Neural cell (in vitro differentiated cells): ENCODE data around the gene NUFIP2. TPM values are rescaled to one million over a fixed set of nuclear protein-coding genes. Genes with fewer than 3 reads are reported as not detected.

ENCODE experiments used
- polyA plus RNA-seq: library from polyadenylated mRNA; depleted of rRNA; stranded (reverse); fragments of >200 nt; gene quantifications from 2 replicates; pipeline ENCODE4 v1.2.3, GENCODE V29; 2014

The NUFIP2 gene
- polyA plus RNA-seq, 1 donor from 2014 or later: 22.4 TPM

Other genes starting within 250 kb of the NUFIP2 start
- 21.6 and 23.9 TPM in 2 replicates for gene MYO18A, start 113.8 kb downstream of the NUFIP2 start, polyA plus RNA-seq
- not detected in 2 replicates for gene CRYBA1, start 47.3 kb downstream of the NUFIP2 start, polyA plus RNA-seq
- 47.5 and 53.2 TPM in 2 replicates for gene TAOK1, start 96.2 kb upstream of the NUFIP2 start, polyA plus RNA-seq